ENCODE measurements around the gene AP1G2. TPM values are rescaled to one million over a fixed set of nuclear protein-coding genes. Genes with fewer than 3 reads are reported as not detected.

AP1G2 gene
- total RNA-seq, 1 experiment from 2014 or later, result 26.0 TPM

GRCh38 chr14:23529016-23529415 lies 38.6 kb downstream of the AP1G2 start:
- ChIA-PET CTCF (interaction anchor here (1.1 kb wide), 1 partner anchor 51 kb away, joined by 5 read pairs; no protein-coding TSS in a partner anchor), POLR2A (ENCODE audit: low non-redundant PET) (no interaction called here)
- H3K27ac ChIP-seq (ENCODE audit: low read depth, low read length, poor library complexity, severe bottlenecking), result no peak overlapping the region
- TF ChIP-seq EZH2 (IDR thresholded peaks at IDR 0.05; ENCODE audit: borderline replicate concordance, low read depth, low read length, poor library complexity, severe bottlenecking), result no peak
- no peak for TF ChIP-seq CTCF (conservative IDR thresholded peaks at IDR 0.05; ENCODE audit: low read depth, low read length)
- BruUV-seq (replicated peaks), result no TSS peak
- intact Hi-C loops (cut with micrococcal nuclease; ENCODE audit: unreplicated experiment), result no loop called here
- H3K9me3 ChIP-seq (ENCODE audit: low read depth, low read length, poor library complexity, severe bottlenecking), result no peaks in the 10 kb centered on the region
- no peaks in the 10 kb centered on the region for H3K27me3 ChIP-seq (replicated peaks; ENCODE audit: insufficient read depth, low read depth, low read length, poor library complexity)
- peaks cover 14% of the 10 kb centered on the region for H3K4me1 ChIP-seq (ENCODE audit: insufficient read depth, low read length, poor library complexity, severe bottlenecking)
- no peaks in the 10 kb centered on the region for H3K36me3 ChIP-seq (ENCODE audit: insufficient read depth, low read length, poor library complexity, severe bottlenecking)
- DNase-seq (ENCODE audit: low spot score), result no peak
- no peak overlapping the region for H3K4me3 ChIP-seq (ENCODE audit: low read depth, low read length, poor library complexity, severe bottlenecking)

GRCh38 chr14:23528555-23528954 lies 39.0 kb downstream of the AP1G2 start:
- BruUV-seq (replicated peaks), result no TSS peak
- H3K27ac ChIP-seq (ENCODE audit: low read depth, low read length, poor library complexity, severe bottlenecking), result no peak overlapping the region
- H3K9me3 ChIP-seq (ENCODE audit: low read depth, low read length, poor library complexity, severe bottlenecking), result no peaks in the 10 kb centered on the region
- intact Hi-C loops (cut with micrococcal nuclease; ENCODE audit: unreplicated experiment), result no loop called here
- no peaks in the 10 kb centered on the region for H3K36me3 ChIP-seq (ENCODE audit: insufficient read depth, low read length, poor library complexity, severe bottlenecking)
- no peak for TF ChIP-seq EZH2 (IDR thresholded peaks at IDR 0.05; ENCODE audit: borderline replicate concordance, low read depth, low read length, poor library complexity, severe bottlenecking)
- peak; percentile 39 for TF ChIP-seq CTCF (conservative IDR thresholded peaks at IDR 0.05; ENCODE audit: low read depth, low read length)
- ChIA-PET POLR2A (ENCODE audit: low non-redundant PET) (interaction anchor here (0.6 kb wide), 1 partner anchor 399 kb away, joined by 3 read pairs; no protein-coding TSS in a partner anchor), CTCF (no interaction called here)
- no peak for DNase-seq (ENCODE audit: low spot score)
- peaks cover 14% of the 10 kb centered on the region for H3K4me1 ChIP-seq (ENCODE audit: insufficient read depth, low read length, poor library complexity, severe bottlenecking)
- H3K4me3 ChIP-seq (ENCODE audit: low read depth, low read length, poor library complexity, severe bottlenecking), result no peak overlapping the region
- no peaks in the 10 kb centered on the region for H3K27me3 ChIP-seq (replicated peaks; ENCODE audit: insufficient read depth, low read depth, low read length, poor library complexity)

GRCh38 chr14:23525611-23526010 lies 42.0 kb downstream of the AP1G2 start:
- intact Hi-C loops (cut with micrococcal nuclease; ENCODE audit: unreplicated experiment), result no loop called here
- POLR2A ChIA-PET (ENCODE audit: low non-redundant PET), result no interaction called here
- Histone ChIP-seq H3K36me3 (ENCODE audit: insufficient read depth, low read length, poor library complexity, severe bottlenecking) (no peaks in the 10 kb centered on the region), H3K27me3 (replicated peaks; ENCODE audit: insufficient read depth, low read depth, low read length, poor library complexity) (no peaks in the 10 kb centered on the region), H3K27ac (ENCODE audit: low read depth, low read length, poor library complexity, severe bottlenecking) (no peak overlapping the region), H3K4me3 (ENCODE audit: low read depth, low read length, poor library complexity, severe bottlenecking) (no peak overlapping the region), H3K9me3 (ENCODE audit: low read depth, low read length, poor library complexity, severe bottlenecking) (no peaks in the 10 kb centered on the region), H3K4me1 (ENCODE audit: insufficient read depth, low read length, poor library complexity, severe bottlenecking) (peaks cover 8% of the 10 kb centered on the region)
- DNase-seq (ENCODE audit: low spot score), result no peak
- TF ChIP-seq EZH2 (IDR thresholded peaks at IDR 0.05; ENCODE audit: borderline replicate concordance, low read depth, low read length, poor library complexity, severe bottlenecking) (no peak), CTCF (conservative IDR thresholded peaks at IDR 0.05; ENCODE audit: low read depth, low read length) (no peak)
- BruUV-seq (replicated peaks), result no TSS peak
- CTCF ChIA-PET, result no interaction called here

Measured in A673 (cell line).